GM12878 (cell line): ENCODE results near the gene PLVAP. TPM values are rescaled to one million over a fixed set of nuclear protein-coding genes. Genes with fewer than 3 reads are reported as not detected.

Experiments used
- ATAC-seq: fragments of 200-7000 bp; cut with Tn5 transposase; 3 replicates; pipeline ENCODE4 v1.9.1; 2020; ENCODE audit warnings: mild to moderate bottlenecking, moderate library complexity
- BruUV-seq: library from RNA; stranded (reverse); fragments of 400-500 nt; replicated peaks from 2 replicates; lab custom pipeline; 2021; lab: Mats Ljungman, UMichigan
- CTCF ChIA-PET: fragments of 300-600 bp; sonication (Branson Sonifier 250); formaldehyde crosslinking; extraction: SDS; loops from one replicate; lab custom pipeline; 2021; ENCODE audit warnings: inconsistent platforms; lab: Yijun Ruan, JAX
- POLR2A ChIA-PET: fragments of 350-600 bp; formaldehyde crosslinking; extraction: SDS; loops from one replicate; lab custom pipeline; 2021; ENCODE audit warnings: inconsistent platforms; lab: Charles Lee
- RAD21 ChIA-PET: fragments of 300-600 bp; sonication (Branson Sonifier 250); formaldehyde crosslinking; loops from one replicate; lab custom pipeline; 2023; ENCODE audit warnings: antibody characterized with exemption; ENCODE audit not compliant: unreplicated experiment; lab: Charles Lee
- SMC1A ChIA-PET: fragments of 300-600 bp; sonication (Branson Sonifier 250); formaldehyde crosslinking; loops from one replicate; lab custom pipeline; 2023; ENCODE audit not compliant: unreplicated experiment, uncharacterized antibody; lab: Charles Lee
- DNase-seq: peaks from one replicate; pipeline ENCODE4 v3.0.0-alpha.2; 2011; ENCODE audit warnings: low read depth, low spot score
- FAIRE-seq: peaks from 3 replicates; lab custom pipeline; 2011; peaks lifted over from hg19 to GRCh38; lab: Jason Lieb, UNC
- H2AFZ ChIP-seq: 2 replicates; pipeline ENCODE4 v1.6.0; 2011; ENCODE audit warnings: low read depth, low read length, control low read depth; ENCODE audit not compliant: control insufficient read depth
- H3K27ac ChIP-seq: 2 replicates; pipeline ENCODE4 v1.5.1; 2011; ENCODE audit warnings: control low read depth; ENCODE audit not compliant: control insufficient read depth, insufficient read depth
- H3K27me3 ChIP-seq, 2 experiments: replicated peaks in 1 of 2; 2 replicates each; pipeline versions ENCODE4 v1.6.0 to v1.6.1; 2011; ENCODE audit warnings: low read length in 1 of 2; ENCODE audit not compliant: control insufficient read depth in 2 of 2, insufficient read depth in 2 of 2
- H3K36me3 ChIP-seq, 2 experiments: 2 replicates each; pipeline ENCODE4 v1.5.1; 2011; ENCODE audit warnings: low read length in 1 of 2; ENCODE audit not compliant: control insufficient read depth in 2 of 2, insufficient read depth in 2 of 2
- H3K4me1 ChIP-seq: 2 replicates; pipeline ENCODE4 v1.6.1; 2011; ENCODE audit warnings: mild to moderate bottlenecking, low read length, moderate library complexity, mixed read lengths; ENCODE audit not compliant: control insufficient read depth, insufficient read depth
- H3K4me2 ChIP-seq: 2 replicates; pipeline ENCODE4 v1.6.0; 2011; ENCODE audit warnings: control low read depth; ENCODE audit not compliant: control insufficient read depth, insufficient read depth
- H3K4me3 ChIP-seq: fragments of 200-600 bp; sonication (generic); 2 replicates; pipeline ENCODE4 v1.5.1; 2016
- H3K79me2 ChIP-seq: 2 replicates; pipeline ENCODE4 v1.6.0; 2011; ENCODE audit warnings: low read length; ENCODE audit not compliant: control insufficient read depth, insufficient read depth
- H3K9ac ChIP-seq: 2 replicates; pipeline ENCODE4 v1.8.0; 2011; ENCODE audit warnings: low read length, control low read depth, mixed read lengths; ENCODE audit not compliant: control insufficient read depth, insufficient read depth
- H3K9me3 ChIP-seq: replicated peaks from 3 replicates; pipeline ENCODE4 v1.5.1; 2011; ENCODE audit warnings: mild to moderate bottlenecking, low read length; ENCODE audit not compliant: control insufficient read depth, insufficient read depth
- H4K20me1 ChIP-seq: 2 replicates; pipeline ENCODE4 v1.6.0; 2011; ENCODE audit not compliant: control insufficient read depth, insufficient read depth
- BRCA1 ChIP-seq: IDR thresholded peaks from 2 replicates; pipeline ENCODE4 v1.6.1; 2011; ENCODE audit warnings: low read depth, low read length, improper control_type of control experiment
- CREB1 ChIP-seq: IDR thresholded peaks from 2 replicates; pipeline ENCODE4 v1.6.1; 2012; ENCODE audit warnings: low read depth, mild to moderate bottlenecking, inconsistent platforms
- FOXK2 ChIP-seq: fragments of 450-650 bp; IDR thresholded peaks from 2 replicates; pipeline ENCODE4 v1.6.1; 2017; ENCODE audit warnings: mild to moderate bottlenecking, moderate library complexity
- NR2F1 ChIP-seq: fragments of 450-650 bp; conservative IDR thresholded peaks from 2 replicates; pipeline ENCODE4 v1.6.1; 2017; ENCODE audit warnings: mild to moderate bottlenecking
- POLR2AphosphoS2 ChIP-seq: IDR thresholded peaks from 2 replicates; pipeline ENCODE4 v1.6.1; 2011; ENCODE audit warnings: low read depth, mild to moderate bottlenecking, low read length, improper control_type of control experiment, moderate library complexity
- REST ChIP-seq: IDR thresholded peaks from 2 replicates; pipeline ENCODE4 v1.6.1; 2012; ENCODE audit warnings: mild to moderate bottlenecking, low read depth, low read length
- SMAD5 ChIP-seq: IDR thresholded peaks from 2 replicates; pipeline ENCODE4 v1.6.1; 2016; ENCODE audit warnings: antibody characterized with exemption, low read depth
- SPI1 ChIP-seq: IDR thresholded peaks from 2 replicates; pipeline ENCODE4 v1.6.1; 2011; ENCODE audit warnings: low read depth, mild to moderate bottlenecking, low read length, moderate library complexity, borderline replicate concordance; ENCODE audit not compliant: insufficient read depth
- ZBTB11 ChIP-seq: fragments of 450-650 bp; formaldehyde crosslinking; IDR thresholded peaks from 2 replicates; pipeline ENCODE4 v1.5.0; 2022; ENCODE audit warnings: mild to moderate bottlenecking, missing genetic modification characterization
- ZBTB40 ChIP-seq: fragments of 450-650 bp; IDR thresholded peaks from 2 replicates; pipeline ENCODE4 v1.6.1; 2016; ENCODE audit warnings: mild to moderate bottlenecking, moderate library complexity, borderline replicate concordance
- ZZZ3 ChIP-seq: IDR thresholded peaks from 2 replicates; pipeline ENCODE4 v1.6.1; 2011; ENCODE audit warnings: low read depth; ENCODE audit not compliant: control insufficient read depth, insufficient read length
- WGBS: methylation state at CpG from one replicate; pipeline ENCODE4 v1.1.6; 2016; ENCODE audit warnings: low lambda C conversion rate; ENCODE audit not compliant: insufficient replicate concordance, insufficient coverage; ENCODE audit errors: missing lambda C conversion rate; 5-methylcytosine and 5-hydroxymethylcytosine counted together
- in situ Hi-C: fragments of 300-500 bp; cut with MboI; formaldehyde crosslinking; loops from 9 replicates; pipeline ENCODE4 v1.14.3; 2018; ENCODE audit warnings: mixed read lengths
- intact Hi-C: fragments of 100-400 bp; cut with micrococcal nuclease; formaldehyde crosslinking; loops from one replicate; pipeline ENCODE4 v1.14.2; 2022; ENCODE audit not compliant: unreplicated experiment
- polyA plus RNA-seq, 11 experiments: library from polyadenylated mRNA; depleted of rRNA in 4 of 11; unstranded in 6 of 11; stranded (reverse) in 5 of 11; fragments of >200 nt; fragmentation: Nextera tagmentation in 4 of 11; fragmentation: Illumina TruSeq in 1 of 11; extraction: Ambion mirVana in 4 of 11; extraction: Trizol in 1 of 11; gene quantifications; 1 replicate in 1 of 11; 2 replicates in 10 of 11; pipeline versions ENCODE4 v1.2.1 to v1.2.3, GENCODE V29; 2011 to 2016; ENCODE audit warnings: inconsistent platforms in 2 of 11, missing spikeins in 2 of 11, low read depth in 1 of 11
- total RNA-seq, 4 experiments: library from RNA; depleted of rRNA in 3 of 4; stranded (reverse); fragments of >200 nt in 3 of 4; fragmentation: Illumina TruSeq in 1 of 4; extraction: Trizol in 1 of 4; gene quantifications; 2 replicates each; pipeline versions ENCODE4 v1.2.1 to v1.2.3, GENCODE V29; 2013 to 2021

Gene PLVAP
- total and polyA plus RNA-seq, 10 of the 15 experiments (the other 5 are each of a cell fraction or from before 2014, with no cell fraction given), result 0.03 to 0.54 (median 0.06) TPM; not detected in 4

- TF ChIP-seq REST, result no peak
These were observed 36.2 kb downstream of the PLVAP start (continued) for GRCh38 chr19:17340871-17341357.

GRCh38 chr19:17340302-17340870 is 36.8 kb downstream of the PLVAP start:
- ChIA-PET SMC1A (no interaction called here), POLR2A (no interaction called here), CTCF (no interaction called here), RAD21 (no interaction called here)
- Histone ChIP-seq H4K20me1 (no peaks in the 10 kb centered on the region), H3K79me2 (peaks cover 6% of the 10 kb centered on the region), H3K4me3 (no peak overlapping the region), H3K36me3 (no peaks in the 10 kb centered on the region; a peak in 2 of 4 replicates), H3K27ac (no peak overlapping the region), H3K4me1 (peaks cover 12% of the 10 kb centered on the region), H2AFZ (no peak overlapping the region), H3K9me3 (no peaks in the 10 kb centered on the region), H3K4me2 (no peak overlapping the region), H3K27me3 (no peaks in the 10 kb centered on the region), H3K9ac (no peak overlapping the region)
- intact Hi-C loops (no loop called here), in situ Hi-C loops (no loop called here)
- no peak for ATAC-seq
- DNase-seq, result no peak
- no TSS peak for BruUV-seq
- WGBS, result 90% methylated on average over 15 of the region's 21 CpGs
- no peak for FAIRE-seq
- TF ChIP-seq ZBTB40, result no peak
- TF ChIP-seq NR2F1, result no peak
- TF ChIP-seq ZZZ3, result no peak
- TF ChIP-seq POLR2AphosphoS2, result no peak
- no peak for TF ChIP-seq SPI1
- TF ChIP-seq ZBTB11 (CRISPR knock-in tag), result no peak
- no peak for TF ChIP-seq CREB1
- TF ChIP-seq FOXK2, result no peak
- no peak for TF ChIP-seq BRCA1
- TF ChIP-seq SMAD5, result no peak
